ENCODE data around the gene TBCEL. TPM values are rescaled to one million over a fixed set of nuclear protein-coding genes. Genes with fewer than 3 reads are reported as not detected.
"Not testable (repeated sequence)": the region's sequence is repeated elsewhere in the genome, so short reads cannot be mapped to it uniquely, and the experiment has no call there.

TBCEL gene
- total RNA-seq, 1 donor from 2014 or later, result 11.1 TPM

GRCh38 chr11:121105481-121106195, 81.7 kb downstream of the TBCEL start:
- Mint-ChIP-seq H3K4me3 (no peak overlapping the region), H3K27ac (no peak overlapping the region), H3K36me3 (ENCODE audit: low read depth) (no peaks in the 10 kb centered on the region), H3K9me3 (no peaks in the 10 kb centered on the region), H3K4me1 (ENCODE audit: low read depth) (no peaks in the 10 kb centered on the region), H3K27me3 (ENCODE audit: insufficient read depth) (peaks cover 7% of the 10 kb centered on the region)
- intact Hi-C loops (cut with micrococcal nuclease), result no loop called here
- no peak for DNase-seq (ENCODE audit: low spot score)

- no peak overlapping the region for H3K27ac Mint-ChIP-seq
- peaks cover 12% of the 10 kb centered on the region for H3K27me3 Mint-ChIP-seq (ENCODE audit: insufficient read depth)
- no peaks in the 10 kb centered on the region for H3K4me1 Mint-ChIP-seq (ENCODE audit: low read depth)
- intact Hi-C loops (cut with micrococcal nuclease), result no loop called here
- DNase-seq (ENCODE audit: low spot score), result no peak
- H3K36me3 Mint-ChIP-seq (ENCODE audit: low read depth), result no peaks in the 10 kb centered on the region
- no peaks in the 10 kb centered on the region for H3K9me3 Mint-ChIP-seq
- H3K4me3 Mint-ChIP-seq, result no peak overlapping the region
Observed at GRCh38 chr11:121106812-121107211, 82.9 kb downstream of the TBCEL start.

GRCh38 chr11:121108413-121108812, 84.5 kb downstream of the TBCEL start:
- no peak overlapping the region for H3K27ac Mint-ChIP-seq
- H3K27me3 Mint-ChIP-seq (ENCODE audit: insufficient read depth), result peaks cover 17% of the 10 kb centered on the region

GRCh38 chr11:121109471-121109870, 85.6 kb downstream of the TBCEL start:
- H3K27me3 Mint-ChIP-seq (ENCODE audit: insufficient read depth), result peaks cover 17% of the 10 kb centered on the region
- intact Hi-C loops (cut with micrococcal nuclease), result no loop called here
- no peaks in the 10 kb centered on the region for H3K4me1 Mint-ChIP-seq (ENCODE audit: low read depth)
- no peak for DNase-seq (ENCODE audit: low spot score)
- no peaks in the 10 kb centered on the region for H3K9me3 Mint-ChIP-seq
- no peak overlapping the region for H3K4me3 Mint-ChIP-seq
- no peaks in the 10 kb centered on the region for H3K36me3 Mint-ChIP-seq (ENCODE audit: low read depth)
- no peak overlapping the region for H3K27ac Mint-ChIP-seq

More at GRCh38 chr11:121108413-121108812, 84.5 kb downstream of the TBCEL start:
- H3K4me3 Mint-ChIP-seq, result no peak overlapping the region
- no peaks in the 10 kb centered on the region for H3K4me1 Mint-ChIP-seq (ENCODE audit: low read depth)
- DNase-seq (ENCODE audit: low spot score), result no peak
- H3K9me3 Mint-ChIP-seq, result no peaks in the 10 kb centered on the region
- H3K36me3 Mint-ChIP-seq (ENCODE audit: low read depth), result no peaks in the 10 kb centered on the region
- intact Hi-C loops (cut with micrococcal nuclease), result no loop called here

GRCh38 chr11:121109916-121110586, 86.1 kb downstream of the TBCEL start:
- no peaks in the 10 kb centered on the region for H3K36me3 Mint-ChIP-seq (ENCODE audit: low read depth)
- no peaks in the 10 kb centered on the region for H3K9me3 Mint-ChIP-seq
- H3K27me3 Mint-ChIP-seq (ENCODE audit: insufficient read depth), result peaks cover 17% of the 10 kb centered on the region
- no peaks in the 10 kb centered on the region for H3K4me1 Mint-ChIP-seq (ENCODE audit: low read depth)
- no peak overlapping the region for H3K27ac Mint-ChIP-seq
- intact Hi-C loops (cut with micrococcal nuclease), result loop anchor here (5.0 kb wide), 1 partner anchor 78 kb away; no protein-coding TSS in a partner anchor
- H3K4me3 Mint-ChIP-seq, result no peak overlapping the region
- DNase-seq (ENCODE audit: low spot score), result no peak

- DNase-seq (ENCODE audit: low spot score), result no peak
- Mint-ChIP-seq H3K36me3 (ENCODE audit: low read depth) (no peaks in the 10 kb centered on the region), H3K4me1 (ENCODE audit: low read depth) (no peaks in the 10 kb centered on the region), H3K27me3 (ENCODE audit: insufficient read depth) (peaks cover 17% of the 10 kb centered on the region), H3K9me3 (no peaks in the 10 kb centered on the region), H3K4me3 (no peak overlapping the region), H3K27ac (no peak overlapping the region)
- intact Hi-C loops (cut with micrococcal nuclease), result loop anchor here (5.0 kb wide), 1 partner anchor 79 kb away; no protein-coding TSS in a partner anchor
Observed at GRCh38 chr11:121110871-121111724, 87.2 kb downstream of the TBCEL start.

GRCh38 chr11:121112498-121113455, 88.9 kb downstream of the TBCEL start:
- no peaks in the 10 kb centered on the region for H3K9me3 Mint-ChIP-seq
- DNase-seq (ENCODE audit: low spot score), result peak; percentile 14
- H3K4me1 Mint-ChIP-seq (ENCODE audit: low read depth), result no peaks in the 10 kb centered on the region
- no peak overlapping the region for H3K4me3 Mint-ChIP-seq
- intact Hi-C loops (cut with micrococcal nuclease), result loop anchor here (2.0 to 5.0 kb wide), 3 partner anchors 80 to 602 kb away; partner anchors contain the start of gene GRIK4
- H3K36me3 Mint-ChIP-seq (ENCODE audit: low read depth), result no peaks in the 10 kb centered on the region
- H3K27me3 Mint-ChIP-seq (ENCODE audit: insufficient read depth), result peaks cover 20% of the 10 kb centered on the region
- H3K27ac Mint-ChIP-seq, result no peak overlapping the region

- H3K27me3 Mint-ChIP-seq (ENCODE audit: insufficient read depth), result peaks cover 20% of the 10 kb centered on the region
- no peaks in the 10 kb centered on the region for H3K9me3 Mint-ChIP-seq
- no peaks in the 10 kb centered on the region for H3K4me1 Mint-ChIP-seq (ENCODE audit: low read depth)
- intact Hi-C loops (cut with micrococcal nuclease), result loop anchor here (2.0 to 5.0 kb wide), 3 partner anchors 81 to 603 kb away; partner anchors contain the start of gene GRIK4
- no peaks in the 10 kb centered on the region for H3K36me3 Mint-ChIP-seq (ENCODE audit: low read depth)
- no peak for DNase-seq (ENCODE audit: low spot score)
- H3K4me3 Mint-ChIP-seq, result no peak overlapping the region
- no peak overlapping the region for H3K27ac Mint-ChIP-seq
Observed at GRCh38 chr11:121113611-121114010, 89.7 kb downstream of the TBCEL start.

- H3K4me1 Mint-ChIP-seq (ENCODE audit: low read depth); DNase-seq (ENCODE audit: low spot score); H3K9me3 Mint-ChIP-seq; H3K36me3 Mint-ChIP-seq (ENCODE audit: low read depth); intact Hi-C loops (cut with micrococcal nuclease); H3K4me3 Mint-ChIP-seq; H3K27ac Mint-ChIP-seq: not testable (repeated sequence)
- H3K27me3 Mint-ChIP-seq (ENCODE audit: insufficient read depth), result peaks cover 22% of the 10 kb centered on the region
Observed at GRCh38 chr11:121115024-121115423, 91.1 kb downstream of the TBCEL start.

- no peak for DNase-seq (ENCODE audit: low spot score)
- Mint-ChIP-seq H3K36me3 (ENCODE audit: low read depth) (no peaks in the 10 kb centered on the region), H3K27ac (no peak overlapping the region), H3K9me3 (no peaks in the 10 kb centered on the region), H3K4me1 (ENCODE audit: low read depth) (no peaks in the 10 kb centered on the region), H3K4me3 (no peak overlapping the region), H3K27me3 (ENCODE audit: insufficient read depth) (peaks cover 6% of the 10 kb centered on the region)
- intact Hi-C loops (cut with micrococcal nuclease), result no loop called here
Observed at GRCh38 chr11:121117788-121118187, 93.9 kb downstream of the TBCEL start.

- Mint-ChIP-seq H3K36me3 (ENCODE audit: low read depth) (peaks cover 1% of the 10 kb centered on the region), H3K4me1 (ENCODE audit: low read depth) (no peaks in the 10 kb centered on the region), H3K27ac (no peak overlapping the region), H3K9me3 (peaks cover 8% of the 10 kb centered on the region), H3K4me3 (no peak overlapping the region), H3K27me3 (ENCODE audit: insufficient read depth) (peaks cover 7% of the 10 kb centered on the region)
- DNase-seq (ENCODE audit: low spot score), result no peak
- intact Hi-C loops (cut with micrococcal nuclease), result no loop called here
Observed at GRCh38 chr11:121119440-121119839, 95.5 kb downstream of the TBCEL start.

- Mint-ChIP-seq H3K36me3 (ENCODE audit: low read depth) (peaks cover 1% of the 10 kb centered on the region), H3K9me3 (peaks cover 8% of the 10 kb centered on the region), H3K4me1 (ENCODE audit: low read depth) (no peaks in the 10 kb centered on the region), H3K27ac (no peak overlapping the region), H3K27me3 (ENCODE audit: insufficient read depth) (peaks cover 4% of the 10 kb centered on the region), H3K4me3 (no peak overlapping the region)
- DNase-seq (ENCODE audit: low spot score), result no peak
- intact Hi-C loops (cut with micrococcal nuclease), result no loop called here
Observed at GRCh38 chr11:121122328-121122727, 98.4 kb downstream of the TBCEL start.
